Right forelimb (tissue), 1 donor: ENCODE measurements around the gene ERICH2.

Experiments
- DNase-seq: peaks from one replicate; pipeline ENCODE4 v3.0.0-alpha.2; 2018

The ERICH2 gene

DNA sequence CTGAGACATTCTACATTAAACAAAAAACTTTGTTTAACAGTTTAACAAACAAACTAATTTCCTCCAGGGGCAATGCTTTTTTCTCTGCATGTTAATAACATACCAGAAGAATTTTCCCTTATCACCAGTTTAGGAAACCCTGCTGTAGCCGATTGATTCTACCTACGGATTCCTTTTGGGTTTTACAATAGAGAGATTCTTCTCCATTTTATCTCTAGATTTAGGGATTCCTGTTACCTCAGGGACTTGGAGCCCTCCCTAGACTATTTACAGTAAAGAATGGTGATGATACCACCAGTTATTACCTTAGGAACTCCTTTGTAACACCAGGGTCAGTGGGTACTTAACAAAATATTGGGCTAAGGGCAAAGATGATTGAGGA is 5.3 kb upstream of the ERICH2 start:
- DNase-seq: no peak

GRCh38 chr2:170766693-170767092 is 3.5 kb upstream of the ERICH2 start:
- DNase-seq: no peak

- peak; percentile 86 for DNase-seq
Measured at GRCh38 chr2:170770606-170771420, 635 bp downstream of the ERICH2 start.

DNA sequence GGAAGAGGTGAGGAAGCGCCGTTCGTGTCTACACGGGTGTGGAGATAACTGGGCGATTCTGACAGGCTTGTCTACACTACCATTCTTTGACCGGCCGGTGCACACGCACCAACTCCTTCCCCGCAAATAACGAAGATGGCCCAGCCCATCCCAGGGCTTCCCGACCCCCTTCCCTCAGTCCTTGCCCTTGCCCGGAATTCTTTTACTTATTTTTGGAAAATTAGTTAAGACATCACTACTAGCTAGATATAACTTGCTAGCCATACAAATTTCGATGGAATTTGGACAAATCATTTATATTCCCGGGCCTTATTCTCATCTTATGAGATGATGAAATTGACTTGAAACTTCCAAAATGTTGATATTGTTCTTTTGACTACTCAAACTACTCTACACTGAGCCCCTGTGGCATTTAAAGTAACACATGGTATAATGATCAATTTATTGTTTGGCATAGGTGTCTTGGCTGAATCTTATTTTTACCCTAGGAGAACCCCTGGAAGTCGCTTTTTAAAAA is 1.3 kb downstream of the ERICH2 start:
- DNase-seq: no peak

- DNase-seq: no peak
Measured at GRCh38 chr2:170772295-170772694, 2.1 kb downstream of the ERICH2 start.

DNA sequence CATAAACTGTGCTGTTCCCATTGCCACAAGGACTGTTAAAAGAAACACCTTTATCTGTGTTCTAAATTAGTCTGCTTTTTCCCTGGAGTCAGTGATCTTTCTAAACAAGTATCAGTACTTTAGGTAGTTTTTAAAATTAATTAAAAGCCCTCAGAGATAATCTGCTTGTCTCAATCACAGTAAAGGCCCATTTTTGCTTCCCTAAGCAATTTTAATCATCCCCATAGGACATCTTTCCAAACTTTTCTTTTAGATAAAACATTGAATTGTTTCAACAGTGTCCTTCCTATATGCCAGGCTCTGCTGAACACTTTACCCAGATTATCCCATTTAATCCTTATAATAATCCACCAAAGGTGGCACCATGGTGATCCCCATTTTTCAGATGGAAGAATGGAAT is 3.9 kb downstream of the ERICH2 start:
- DNase-seq: no peak

DNA sequence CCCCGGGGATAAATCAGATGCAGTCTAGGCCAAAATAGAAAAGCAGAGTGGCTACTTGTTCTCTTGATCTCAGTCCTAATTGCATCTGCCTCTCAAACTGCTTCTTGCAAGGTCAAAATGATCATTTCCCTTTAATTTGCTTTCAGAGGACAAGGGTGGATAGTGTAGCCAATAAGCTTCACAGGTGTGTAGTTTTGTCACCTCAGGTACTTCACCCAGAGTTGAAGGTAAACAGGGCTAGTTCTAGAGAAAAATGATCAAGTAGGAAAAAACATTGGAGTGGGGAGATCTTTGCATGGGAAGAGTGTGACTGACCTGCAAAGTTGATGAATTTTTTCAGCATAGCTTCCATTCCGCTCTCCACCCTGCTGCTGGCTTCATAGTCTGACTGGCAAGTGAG is 8.7 kb downstream of the ERICH2 start:
- no peak for DNase-seq

- DNase-seq: no peak
Measured at GRCh38 chr2:170779304-170779703, 9.1 kb downstream of the ERICH2 start.

- DNase-seq: no peak
Measured at GRCh38 chr2:170782673-170783072, 12.5 kb downstream of the ERICH2 start.

DNA sequence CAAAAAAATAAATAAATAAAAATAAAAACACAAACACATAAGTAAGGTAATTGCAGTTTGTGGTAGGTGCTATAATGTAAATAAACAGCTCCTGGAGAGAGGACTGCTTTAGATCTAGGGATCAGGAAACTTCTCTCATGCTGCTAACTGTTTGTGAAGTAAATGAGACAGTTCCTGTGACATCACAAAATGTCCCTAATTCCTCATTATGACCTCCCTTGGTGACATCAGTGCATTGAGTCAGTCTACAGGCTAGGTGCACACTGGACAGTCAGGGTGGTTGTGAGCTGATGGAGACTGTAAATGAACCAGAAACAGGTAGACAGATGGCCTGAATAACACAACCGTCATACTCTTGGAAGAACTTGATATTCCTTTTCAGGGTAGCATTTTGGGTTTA is 13.4 kb downstream of the ERICH2 start:
- DNase-seq: no peak

DNA sequence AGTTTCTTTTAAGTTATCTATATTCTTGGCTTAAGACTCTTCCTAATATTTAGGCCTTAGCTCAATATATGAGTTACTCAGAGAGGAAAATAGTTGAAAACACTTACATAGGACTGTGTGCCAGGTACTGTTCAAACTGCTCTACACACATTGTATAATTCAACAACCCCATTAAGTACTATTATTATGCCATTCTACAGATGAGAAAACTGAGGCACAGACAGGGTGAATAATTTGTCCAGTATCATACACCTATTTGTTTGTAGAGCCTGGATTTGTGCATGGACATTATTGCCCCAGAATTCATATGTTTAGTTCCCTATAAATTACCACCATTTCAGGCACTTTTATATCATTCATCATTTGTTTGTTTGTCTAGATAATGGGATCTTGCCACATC is 28.8 kb downstream of the ERICH2 start:
- DNase-seq: no peak

DNA sequence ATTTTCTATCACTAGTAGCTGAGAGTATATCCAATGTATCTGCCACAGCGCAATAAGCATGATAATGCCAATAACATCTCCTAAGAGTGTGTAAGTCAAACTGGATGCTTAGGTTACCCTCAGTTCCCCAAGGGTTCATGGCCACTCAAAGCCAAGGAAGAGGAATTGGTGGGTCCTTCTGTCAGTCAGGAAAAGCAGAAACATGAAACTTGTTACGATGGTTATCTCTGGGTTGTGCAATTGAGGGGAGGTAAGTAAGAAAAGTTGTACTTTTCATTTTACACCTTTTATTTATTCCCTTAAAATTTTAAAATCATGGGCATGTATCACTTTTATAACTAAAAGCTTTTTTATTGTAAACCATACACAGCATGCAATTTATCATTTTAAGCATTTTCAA is 36.4 kb downstream of the ERICH2 start:
- DNase-seq: no peak

DNA sequence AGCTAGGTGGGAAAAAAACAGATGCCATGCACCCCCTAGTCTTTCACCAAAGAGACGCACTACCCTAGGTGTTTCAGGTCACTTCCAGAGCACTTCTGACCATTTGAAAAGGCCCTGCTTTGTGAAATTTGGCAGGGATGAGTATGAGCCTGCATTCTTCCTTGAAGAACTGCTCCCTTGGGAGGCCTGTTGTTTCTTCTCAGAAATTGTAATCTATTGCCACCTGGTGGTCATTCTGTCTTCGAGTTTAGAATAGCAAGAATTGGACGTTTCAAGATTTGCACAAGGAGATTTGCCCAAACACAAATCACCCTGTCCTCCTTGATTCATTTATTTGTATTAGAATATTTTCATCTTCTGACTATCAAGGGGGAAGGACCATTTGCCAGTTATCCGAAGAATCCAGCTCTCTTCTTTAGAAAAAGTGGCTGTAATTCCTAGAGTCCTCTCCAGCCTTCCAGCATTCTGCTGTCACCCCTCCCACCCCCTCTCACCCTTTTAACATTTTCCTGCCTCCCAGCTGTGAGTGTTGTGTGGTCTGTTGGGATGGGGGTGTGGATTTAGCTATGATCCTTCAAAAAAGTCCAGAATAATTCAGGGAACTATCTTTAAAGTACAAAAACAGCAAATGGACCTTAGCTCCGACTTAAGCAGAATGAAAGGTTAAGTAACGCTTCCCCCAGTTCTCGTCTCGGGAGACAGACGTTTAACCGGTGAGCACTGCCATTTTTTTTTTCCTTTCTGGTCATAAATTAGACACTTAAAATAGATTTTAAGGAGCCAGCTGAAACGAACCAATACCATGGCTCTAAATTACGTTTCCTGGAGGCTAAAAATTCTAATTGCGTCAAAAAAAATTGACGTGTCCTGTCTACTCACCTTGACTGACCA is 42.8 kb downstream of the ERICH2 start:
- DNase-seq: no peak

DNA sequence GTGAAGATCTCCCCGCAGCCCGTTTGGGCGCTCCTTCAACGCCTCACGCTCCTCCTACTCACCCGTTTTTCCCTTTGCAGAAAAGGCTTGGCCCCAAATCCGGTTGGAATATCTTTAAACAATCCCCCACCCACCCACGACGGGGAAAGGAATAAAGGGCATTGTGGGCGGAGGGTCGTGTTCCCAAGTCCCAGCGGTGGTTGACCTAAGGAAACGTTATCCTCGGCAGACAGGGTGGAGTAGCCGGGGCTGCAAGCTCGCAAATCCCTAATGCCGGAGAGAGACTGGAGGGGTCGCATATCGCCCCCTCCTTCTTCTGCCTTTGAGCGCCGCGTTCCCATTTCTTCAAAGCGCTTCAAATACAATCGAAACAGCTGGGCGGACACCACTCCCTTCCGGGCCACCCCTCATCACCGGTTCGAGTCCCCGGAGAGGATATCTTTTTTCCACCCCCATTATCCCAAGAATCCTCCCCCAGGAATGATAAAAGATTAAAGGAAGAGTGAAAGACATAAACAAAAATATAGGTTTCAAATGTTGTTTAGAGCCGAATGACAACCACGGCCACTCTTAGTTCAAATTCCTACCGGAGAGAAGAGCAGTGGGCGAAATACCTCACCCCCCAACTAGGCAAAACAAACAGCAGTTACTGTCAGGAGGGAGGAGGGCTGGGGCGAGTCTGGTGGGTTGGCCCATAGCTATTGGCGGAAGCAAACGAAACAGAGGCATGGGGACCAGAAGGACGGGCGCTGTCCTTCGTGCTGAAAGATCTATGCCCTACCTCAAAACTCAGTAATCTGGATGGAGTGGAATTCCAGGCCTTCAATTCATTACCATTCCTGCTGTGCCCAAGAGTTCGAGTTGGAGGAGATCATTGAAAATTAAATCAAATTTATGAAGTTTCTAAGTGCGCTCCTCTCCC is 43.7 kb downstream of the ERICH2 start:
- DNase-seq: peak; percentile 80

GRCh38 chr2:170814533-170815230 is 44.5 kb downstream of the ERICH2 start:
- DNase-seq: no peak

DNA sequence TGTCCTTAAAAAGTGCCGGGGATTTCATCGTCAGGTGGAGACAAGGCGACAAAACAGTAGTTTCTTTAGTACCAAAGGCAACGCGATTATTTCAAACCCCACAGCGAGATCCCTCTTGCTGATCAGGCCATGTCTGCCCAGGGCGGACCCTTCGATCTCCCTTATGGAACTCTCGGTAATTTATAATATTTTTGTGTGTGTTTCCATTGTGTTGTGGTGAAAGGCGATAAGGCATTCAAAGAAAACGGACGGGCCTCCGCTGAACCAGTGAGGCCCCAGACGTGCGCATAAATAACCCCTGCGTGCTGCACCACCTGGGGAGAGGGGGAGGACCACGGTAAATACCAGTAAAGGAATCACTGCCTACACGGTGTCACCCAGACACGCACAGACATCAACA is 45.1 kb downstream of the ERICH2 start:
- DNase-seq: no peak

DNA sequence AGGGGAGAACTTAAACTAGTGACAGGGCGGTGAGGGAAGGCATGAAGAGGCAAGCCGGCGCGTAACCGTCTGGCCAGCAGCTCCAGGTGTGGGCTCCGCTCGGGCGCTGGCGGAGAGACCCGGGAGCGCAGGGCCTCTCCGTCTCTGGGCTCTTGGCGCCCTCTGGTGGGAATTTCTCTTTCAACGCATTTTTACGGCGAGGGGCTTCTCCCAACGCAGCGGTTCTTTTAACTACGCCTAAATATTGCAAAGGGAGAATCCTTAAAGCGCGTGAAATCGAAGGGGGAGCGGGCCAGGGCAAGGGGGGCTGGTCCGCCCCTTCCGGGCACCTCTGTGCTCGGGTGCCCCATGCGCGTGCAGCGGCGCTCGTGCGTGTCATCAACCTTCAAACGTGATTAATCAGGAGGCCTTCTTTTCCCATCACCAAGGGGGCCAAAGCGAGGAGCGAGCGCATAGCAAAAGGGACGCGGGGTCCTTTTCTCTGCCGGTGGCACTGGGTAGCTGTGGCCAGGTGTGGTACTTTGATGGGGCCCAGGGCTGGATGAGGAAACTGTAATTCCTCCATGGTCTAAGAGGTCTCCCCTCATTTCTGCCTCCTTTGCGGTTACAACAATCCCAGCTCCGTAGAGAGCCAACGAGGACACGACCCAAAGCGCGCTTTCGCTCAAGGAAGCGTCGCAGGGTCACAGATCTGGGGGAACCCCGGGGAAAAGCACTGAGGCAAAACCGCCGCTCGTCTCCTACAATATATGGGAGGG is 45.7 kb downstream of the ERICH2 start:
- peak; percentile 80 for DNase-seq

GRCh38 chr2:170816504-170817092 is 46.4 kb downstream of the ERICH2 start, which contains the start of gene GAD1:
Gene GAD1, plus strand, starts transcription at chr2:170816887. Its CDS starts 1,705 bp downstream, at chr2:170818592.
- DNase-seq: peak; percentile 64

DNA sequence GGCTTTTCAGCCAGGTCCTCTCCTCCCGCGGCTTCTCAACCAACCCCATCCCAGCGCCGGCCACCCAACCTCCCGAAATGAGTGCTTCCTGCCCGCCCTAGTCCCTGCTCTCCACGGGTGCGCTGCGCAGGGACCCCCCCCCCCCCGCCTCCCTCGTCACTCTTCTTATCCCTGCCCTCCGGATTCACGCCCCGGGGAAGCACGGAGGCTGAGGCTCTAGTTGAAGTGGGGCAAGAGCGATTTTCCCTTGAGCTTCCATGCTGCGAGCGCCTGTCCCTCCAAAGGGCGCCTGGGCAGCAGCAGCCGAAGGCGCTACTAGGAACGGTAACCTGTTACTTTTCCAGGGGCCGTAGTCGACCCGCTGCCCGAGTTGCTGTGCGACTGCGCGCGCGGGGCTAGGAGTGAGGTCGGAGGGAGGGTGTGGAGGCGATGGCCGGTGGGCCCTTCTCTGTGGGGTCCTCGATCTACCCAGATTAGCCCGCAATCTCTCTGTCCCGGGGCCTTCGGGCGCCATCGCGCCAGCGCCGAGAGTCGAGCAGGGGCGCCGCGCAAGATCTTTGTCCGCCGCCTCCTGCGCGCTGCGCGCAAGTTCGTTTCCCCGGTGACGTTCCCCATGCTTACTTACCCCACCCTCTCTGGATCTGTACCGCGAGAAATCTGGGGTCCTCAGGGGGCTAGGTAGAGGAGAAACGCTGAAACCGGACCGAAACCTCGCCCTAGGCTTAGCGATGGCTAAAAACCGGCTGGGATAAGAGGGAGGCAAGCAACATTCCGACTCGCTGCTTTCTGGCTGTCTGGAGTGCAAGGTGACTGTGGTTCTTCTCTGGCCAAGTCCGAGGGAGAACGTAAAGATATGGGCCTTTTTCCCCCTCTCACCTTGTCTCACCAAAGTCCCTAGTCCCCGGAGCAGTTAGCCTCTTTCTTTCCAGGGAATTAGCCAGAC is 47.2 kb downstream of the ERICH2 start:
- DNase-seq: no peak
